Endothelial cell of hepatic sinusoid (primary cell): ENCODE measurements around the gene PHLDB1.
"Not testable (repeated sequence)": the region's sequence is repeated elsewhere in the genome, so short reads cannot be mapped to it uniquely, and the experiment has no call there.

Experiments
- in situ Hi-C: cut with HindIII; loops from 2 replicates; pipeline ENCODE4 v1.10.0; 2017; ENCODE audit warnings: low sequenced_read_pairs

PHLDB1 gene

DNA sequence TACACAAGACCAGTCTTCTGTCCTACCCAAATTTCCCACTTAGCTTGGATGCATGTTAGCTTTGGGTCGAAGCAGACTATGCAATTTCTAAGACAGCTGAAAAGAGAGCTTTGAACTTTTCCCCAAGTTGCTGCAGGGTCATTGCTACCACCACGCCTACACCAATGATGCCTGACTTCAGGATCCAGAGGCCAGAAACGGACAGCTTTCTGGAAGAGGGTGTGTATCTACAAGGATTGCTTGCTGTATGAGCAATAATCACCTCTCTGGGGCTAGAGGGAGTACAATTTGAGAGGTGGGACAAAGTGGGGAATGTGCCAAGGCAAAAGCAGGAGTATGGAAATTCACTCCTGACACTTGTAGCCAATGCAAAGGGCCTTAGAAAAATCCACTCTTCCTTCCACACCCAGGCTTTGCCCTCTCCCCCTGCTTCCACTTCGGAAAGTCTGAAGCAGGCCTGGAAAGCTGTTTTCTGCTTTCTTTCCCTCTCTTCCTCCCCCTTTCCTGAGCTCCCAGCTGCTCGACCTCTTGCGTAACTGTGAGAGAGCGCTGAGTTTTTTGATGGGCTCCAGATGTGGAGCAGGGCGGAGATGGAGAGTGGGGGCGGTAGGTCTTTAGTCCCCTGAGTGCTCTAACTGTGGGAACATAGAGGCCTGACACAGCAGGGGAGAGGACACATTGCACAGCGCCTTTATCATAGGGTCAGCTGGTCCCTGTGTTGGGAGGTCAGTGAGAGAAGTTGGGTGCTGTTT, 2.1 kb upstream of the PHLDB1 start:
- in situ Hi-C loops, result no loop called here

DNA sequence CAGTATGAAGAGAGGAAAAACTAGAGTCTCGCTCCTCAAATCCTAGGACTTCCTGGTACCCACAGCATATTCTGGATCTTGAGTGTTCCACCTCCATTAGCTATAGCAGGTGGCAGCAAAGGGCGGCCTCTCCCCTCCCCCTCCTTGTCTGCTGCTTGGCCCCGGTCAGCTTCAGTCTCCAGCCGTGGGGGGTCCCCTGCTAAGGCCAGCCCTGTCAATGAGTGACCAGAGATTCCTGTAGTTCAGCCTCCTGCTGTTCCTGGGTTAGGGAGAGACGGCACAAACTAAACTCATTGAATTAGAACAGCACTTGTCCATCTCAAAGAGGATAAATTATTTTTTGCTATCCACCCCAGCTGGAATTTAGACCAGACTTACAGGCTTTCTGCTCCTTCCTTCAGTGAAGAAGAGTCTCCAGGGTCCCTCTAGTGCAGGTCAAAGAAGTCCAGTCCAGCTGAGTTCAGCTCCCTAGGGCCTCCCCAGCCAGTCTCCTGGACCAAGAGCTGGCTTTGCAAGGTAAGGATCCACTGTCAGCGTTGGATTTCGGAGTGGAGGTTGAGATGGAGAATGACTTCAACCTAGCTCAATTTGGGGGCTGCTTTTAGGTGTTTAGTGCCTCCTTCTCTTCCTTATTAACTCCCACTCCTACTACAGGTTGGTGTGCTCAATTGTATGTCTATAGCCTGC, 1.1 kb upstream of the PHLDB1 start:
- in situ Hi-C loops, result no loop called here

DNA sequence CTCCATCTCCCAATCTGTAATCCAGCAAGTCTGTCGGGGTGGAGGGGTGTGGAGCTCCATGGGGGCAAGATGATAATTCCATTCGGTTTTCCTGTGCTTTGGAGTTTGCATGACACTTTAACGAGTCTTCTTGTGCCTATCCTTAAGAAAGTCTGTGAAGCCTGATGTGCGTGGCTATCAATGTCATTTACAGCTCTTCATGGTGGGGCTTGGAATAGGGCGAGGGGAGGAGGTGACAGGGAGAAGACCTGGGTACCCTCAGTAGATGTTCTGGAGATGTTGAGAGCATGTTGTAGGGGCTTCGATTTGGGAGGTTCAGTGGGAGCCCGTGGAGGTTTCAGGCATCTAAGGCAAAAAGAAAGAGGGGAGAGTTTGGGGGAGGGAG, 579 bp upstream of the PHLDB1 start:
- in situ Hi-C loops, result no loop called here

DNA sequence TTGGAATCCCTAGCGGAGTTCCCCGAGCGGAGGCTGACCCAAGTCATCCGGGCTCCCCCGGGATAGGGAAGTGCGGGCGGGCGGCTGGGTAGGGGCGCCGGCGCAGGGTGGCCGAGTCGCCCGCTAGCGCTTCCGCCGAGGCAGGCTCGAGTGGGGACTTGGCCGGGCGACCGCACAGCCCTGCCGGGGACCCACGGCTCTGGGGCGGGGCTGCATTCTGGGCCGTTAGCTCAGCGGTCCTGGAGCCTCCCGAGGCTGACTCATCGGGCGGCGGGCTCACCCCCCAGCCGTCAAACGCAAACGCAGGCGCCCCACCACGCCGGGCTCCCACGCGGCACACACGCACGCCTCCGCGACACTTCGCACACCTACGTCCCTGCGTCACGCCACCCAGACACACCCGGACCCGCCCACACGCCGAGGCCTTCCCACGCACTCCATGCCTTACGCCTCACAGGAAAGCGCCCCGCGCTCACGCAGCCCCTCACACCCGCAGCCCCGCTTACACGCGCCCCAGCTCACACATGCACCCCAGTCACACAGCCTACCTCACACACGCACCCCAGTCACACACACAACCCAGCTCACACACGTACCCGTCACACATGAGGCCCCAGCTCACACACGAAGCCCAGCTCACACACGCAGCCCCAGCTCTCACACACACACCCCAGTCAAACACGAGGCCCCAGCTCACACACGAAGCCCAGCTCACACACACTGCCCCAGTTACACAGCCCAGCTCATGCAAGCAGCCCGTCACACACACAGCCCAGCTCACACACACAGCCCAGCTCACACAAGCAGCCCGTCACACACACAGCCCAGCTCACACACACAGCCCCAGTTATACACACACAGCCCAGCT, 1.2 kb downstream of the PHLDB1 start:
- in situ Hi-C loops, result no loop called here

DNA sequence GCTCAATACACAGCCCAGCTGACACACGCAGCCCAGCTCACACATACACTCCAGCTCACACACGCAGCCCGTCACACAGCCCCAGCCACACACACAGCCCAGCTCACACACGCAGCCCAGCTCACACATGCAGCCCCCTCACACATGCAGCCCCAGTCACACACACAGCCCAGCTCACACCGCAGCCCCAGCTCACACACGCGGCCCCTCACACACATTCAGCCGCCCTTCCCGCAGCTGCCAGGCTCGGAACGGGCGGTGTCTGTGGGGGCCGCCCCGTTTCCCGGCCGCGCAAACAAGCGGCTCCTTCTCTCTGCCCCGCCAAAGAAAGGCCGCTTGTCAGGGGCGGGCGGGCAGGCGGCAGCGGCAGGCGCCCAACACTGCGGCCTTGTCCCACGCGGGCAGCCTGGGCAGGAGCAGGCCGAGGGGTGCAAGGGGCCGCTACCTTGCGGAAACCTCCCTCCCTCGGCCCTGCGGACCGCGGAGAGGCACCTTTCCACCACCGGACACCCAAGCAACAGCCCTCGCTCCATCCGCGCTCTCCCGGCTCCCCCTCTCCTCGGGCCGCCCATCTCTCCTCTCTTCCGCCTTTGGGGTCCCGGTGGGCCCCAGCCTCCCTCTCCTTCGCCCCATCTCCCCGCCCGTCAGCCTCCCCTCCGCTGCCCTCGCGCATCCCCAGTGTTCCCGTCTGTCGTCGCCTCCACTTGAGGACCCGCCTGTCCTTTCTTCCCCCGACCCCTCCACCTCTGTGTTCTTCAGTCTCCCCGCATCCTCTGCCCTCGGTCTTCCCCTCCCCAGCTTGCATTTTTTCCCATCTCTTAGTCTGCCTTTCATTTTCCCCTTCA, 2.2 kb downstream of the PHLDB1 start:
- in situ Hi-C loops, result no loop called here

DNA sequence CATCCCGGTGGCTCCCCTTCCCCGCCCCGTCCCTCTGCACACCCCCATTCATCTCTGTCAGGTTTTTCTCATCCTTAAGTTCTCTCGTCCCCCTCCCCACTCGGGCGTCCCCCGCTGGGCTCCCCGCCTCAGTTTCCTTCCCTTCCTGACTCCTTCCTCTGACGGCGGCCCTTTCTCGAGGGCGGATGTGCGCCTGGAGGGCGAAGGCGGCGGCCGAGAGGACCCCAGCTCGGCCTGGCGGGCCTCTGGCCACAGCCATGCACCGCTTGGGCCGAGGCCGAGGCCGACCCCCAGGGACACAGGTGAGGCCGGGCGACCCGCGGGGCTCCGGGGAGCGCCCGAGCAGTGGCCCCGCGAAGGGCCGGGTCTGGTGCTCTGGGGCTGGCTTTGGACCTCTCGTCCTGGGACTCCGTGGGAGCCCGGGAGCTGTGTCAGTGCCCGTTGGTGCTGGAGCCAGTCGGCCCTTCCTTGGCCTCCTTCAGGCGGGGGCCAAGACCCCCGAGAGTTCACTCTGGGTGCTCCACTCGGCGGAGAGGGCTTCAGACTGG, 2.9 kb downstream of the PHLDB1 start:
- in situ Hi-C loops, result no loop called here

DNA sequence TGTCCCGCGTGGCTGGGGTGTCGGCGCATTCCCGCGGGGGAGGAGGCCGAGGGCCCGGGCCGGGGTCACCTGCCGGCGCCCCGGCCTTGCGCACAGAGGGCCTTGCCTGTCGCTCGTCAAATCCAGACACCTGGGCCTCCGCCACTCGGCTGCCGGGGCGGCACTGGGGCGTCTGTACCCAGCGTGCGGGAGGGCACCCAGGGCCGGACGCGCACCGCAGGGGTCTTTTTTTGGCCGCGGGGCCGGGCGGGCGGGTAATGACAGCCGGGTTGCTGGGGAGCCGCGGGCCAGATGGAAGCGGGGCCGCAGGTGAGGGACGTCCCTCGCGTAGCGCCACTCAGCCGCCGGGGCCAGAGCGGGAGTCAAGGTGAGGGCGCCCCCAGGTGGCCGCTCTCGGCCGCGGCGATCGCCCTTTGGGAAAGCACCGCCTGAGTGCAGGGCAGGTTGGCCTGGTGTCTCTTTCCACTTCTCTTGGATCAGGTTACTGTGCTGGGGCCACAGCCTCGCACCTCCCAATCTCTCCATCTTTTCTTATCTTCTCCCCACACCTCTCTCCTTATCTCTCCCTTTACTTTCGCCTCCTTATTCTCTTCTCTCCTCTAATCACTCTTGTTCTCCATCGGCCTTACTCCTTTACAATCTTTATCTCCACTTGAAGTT, 3.5 kb downstream of the PHLDB1 start:
- in situ Hi-C loops, result no loop called here

DNA sequence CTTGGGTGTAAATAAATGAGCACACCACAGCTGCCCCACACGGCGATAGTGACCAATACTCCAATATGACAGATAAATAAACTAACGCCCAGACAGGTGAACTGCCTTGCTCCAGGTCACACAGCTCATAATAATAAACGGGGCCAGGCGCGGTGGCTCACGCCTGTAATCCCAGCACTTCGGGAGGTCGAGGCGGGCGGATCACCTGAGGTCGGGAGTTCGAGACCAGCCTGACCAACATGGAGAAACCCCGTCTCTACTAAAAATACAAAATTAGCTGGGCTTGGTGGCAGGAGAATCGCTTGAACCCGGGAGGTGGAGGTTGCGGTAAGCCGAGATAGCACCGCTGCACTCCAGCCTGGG, 4.0 kb downstream of the PHLDB1 start:
- in situ Hi-C loops, result not testable (repeated sequence)

DNA sequence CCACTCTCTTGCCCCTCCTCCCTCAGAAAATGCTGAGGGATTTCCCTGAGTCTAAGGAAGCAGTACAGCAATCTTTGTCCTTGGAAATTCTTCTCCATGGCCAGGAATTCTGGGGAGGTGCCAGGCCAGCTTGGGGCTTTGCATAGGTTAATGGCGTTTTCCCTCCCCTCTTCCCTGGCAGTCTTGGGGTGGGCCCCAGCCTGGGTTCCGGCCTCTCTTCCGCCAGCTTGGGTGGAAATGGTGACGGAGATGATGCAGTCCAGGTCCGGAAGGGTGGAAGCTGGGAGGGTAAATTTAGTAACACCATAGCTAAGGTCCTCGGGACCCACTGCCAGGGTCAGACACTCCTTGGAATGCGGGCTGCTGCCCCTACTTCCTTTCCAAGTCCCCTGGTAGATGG, 5.0 kb downstream of the PHLDB1 start:
- in situ Hi-C loops, result no loop called here

DNA sequence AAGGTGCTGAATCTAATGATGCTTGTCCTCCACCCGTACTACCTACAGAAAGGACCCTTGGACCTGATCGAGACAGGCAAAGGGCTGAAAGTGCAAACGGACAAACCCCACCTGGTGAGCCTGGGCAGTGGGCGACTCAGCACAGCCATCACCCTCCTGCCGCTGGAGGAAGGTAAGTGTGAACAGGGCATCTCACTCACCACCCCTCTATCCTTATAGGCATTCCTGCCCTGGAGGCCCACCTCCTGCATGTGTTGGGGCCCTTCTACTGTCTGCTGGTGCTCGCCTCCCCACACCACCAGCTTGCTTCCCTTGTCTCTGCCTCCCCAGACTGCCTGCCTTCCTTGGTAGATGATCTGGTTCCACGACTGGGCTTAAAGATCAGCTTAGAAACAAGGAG, 7.1 kb downstream of the PHLDB1 start:
- in situ Hi-C loops, result no loop called here

DNA sequence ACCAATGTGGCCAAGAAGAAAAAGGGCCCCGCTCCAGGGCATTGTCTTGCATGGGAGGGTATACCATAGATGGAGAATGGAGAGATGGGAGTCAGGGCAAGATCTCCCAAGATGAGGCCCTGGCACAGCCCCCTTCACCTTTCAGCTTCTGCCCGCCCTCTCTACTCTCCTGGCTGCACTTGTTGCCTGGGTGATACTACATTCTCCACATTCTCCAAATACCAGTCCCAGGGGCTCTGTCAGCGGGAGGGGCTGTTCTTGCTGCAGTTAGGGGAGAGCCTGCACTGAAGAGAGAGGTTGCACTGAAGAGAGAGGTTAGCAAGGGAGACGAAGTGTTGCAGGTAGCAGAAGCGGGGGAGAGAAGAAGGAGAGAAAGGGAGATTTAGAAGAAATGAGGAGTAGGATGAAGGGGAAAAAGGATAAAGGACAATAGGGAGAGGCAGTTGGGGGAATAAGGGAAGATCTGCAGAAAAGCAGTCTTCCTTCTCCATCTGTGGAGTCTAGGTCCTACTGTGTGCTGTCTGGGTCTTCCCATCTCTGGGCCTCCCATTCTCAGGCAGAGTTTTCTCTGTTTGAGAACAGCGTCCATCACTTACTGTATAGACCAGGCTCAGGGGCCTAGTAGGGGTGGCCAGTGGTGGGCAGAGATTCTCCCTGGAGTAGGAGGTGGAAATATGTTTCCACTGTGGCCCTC, 8.0 kb downstream of the PHLDB1 start:
- in situ Hi-C loops, result no loop called here

DNA sequence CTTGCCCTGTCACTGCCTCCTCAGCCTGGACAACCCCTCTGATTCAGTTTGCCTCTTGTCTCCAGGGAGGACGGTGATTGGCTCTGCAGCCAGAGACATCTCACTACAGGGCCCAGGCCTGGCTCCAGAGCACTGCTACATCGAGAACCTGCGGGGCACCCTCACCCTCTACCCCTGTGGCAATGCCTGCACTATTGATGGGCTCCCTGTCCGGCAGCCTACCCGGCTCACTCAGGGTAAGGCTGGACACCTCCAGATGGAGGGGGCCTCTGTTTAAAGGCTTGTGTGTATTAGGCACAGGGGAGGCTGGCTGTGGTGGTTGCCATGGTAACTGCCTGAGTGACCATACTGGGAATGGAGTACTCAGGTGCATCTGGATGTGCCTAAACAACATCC, 8.6 kb downstream of the PHLDB1 start:
- in situ Hi-C loops, result no loop called here

DNA sequence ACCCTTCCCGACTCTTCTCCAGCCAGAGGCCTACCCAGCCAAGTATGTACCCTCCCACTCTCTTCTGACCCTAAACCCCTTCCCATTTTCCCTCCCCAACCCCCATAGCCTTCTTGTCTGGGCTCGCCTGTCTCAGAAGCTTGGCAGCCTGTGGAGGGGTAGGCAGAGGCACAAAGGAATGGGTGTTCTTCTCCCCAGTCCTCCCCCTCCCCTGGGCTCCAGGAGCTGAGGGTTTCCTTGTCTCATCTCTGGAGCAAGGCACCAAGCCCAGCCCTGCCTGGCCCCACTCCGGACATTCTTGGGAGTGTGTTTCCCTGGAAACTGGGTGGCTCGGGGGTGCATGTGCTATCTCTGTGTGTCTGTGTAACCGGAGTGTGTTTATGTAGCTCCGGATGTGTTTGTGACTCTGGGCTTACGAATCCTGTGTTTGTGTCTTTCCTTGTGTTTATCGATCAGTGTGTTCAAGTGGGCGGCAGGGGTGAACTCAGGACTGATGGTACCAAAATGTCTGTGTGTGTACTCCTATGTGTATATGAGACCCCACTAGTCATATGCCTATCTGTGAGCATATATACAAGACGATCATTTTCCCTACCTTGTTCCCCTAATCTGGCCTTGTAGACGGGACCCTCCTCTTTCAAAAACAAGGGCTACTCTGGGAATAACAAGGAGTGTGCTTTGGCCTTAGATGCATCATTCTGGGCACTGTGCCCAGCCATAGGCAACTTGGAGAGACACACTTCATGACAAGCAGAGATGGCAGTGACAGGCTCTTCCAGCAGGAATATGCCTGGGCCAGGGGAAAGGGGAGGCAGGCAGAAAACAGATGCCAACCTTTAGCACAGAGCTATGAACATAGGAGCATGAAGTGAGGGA, 10.9 kb downstream of the PHLDB1 start:
- in situ Hi-C loops, result no loop called here

DNA sequence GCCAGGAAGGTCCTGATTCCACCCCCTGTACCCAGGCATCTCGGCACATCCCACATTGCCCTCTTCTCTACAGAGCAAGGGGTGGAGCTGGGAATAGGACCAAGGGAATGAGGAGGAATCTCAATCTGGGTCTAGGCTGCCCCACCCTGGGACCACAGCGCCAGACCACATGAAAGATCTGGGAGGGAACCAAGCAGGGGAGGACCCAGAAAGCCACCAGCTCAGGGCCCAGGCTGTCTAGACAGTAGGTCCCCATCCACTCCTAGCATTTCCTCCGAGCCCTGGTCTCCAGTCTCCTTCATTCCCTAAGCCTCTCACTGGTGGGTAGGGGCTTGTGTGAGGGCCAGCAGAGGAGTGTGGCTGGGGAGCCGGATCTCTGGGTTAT, 11.6 kb downstream of the PHLDB1 start:
- in situ Hi-C loops, result no loop called here

DNA sequence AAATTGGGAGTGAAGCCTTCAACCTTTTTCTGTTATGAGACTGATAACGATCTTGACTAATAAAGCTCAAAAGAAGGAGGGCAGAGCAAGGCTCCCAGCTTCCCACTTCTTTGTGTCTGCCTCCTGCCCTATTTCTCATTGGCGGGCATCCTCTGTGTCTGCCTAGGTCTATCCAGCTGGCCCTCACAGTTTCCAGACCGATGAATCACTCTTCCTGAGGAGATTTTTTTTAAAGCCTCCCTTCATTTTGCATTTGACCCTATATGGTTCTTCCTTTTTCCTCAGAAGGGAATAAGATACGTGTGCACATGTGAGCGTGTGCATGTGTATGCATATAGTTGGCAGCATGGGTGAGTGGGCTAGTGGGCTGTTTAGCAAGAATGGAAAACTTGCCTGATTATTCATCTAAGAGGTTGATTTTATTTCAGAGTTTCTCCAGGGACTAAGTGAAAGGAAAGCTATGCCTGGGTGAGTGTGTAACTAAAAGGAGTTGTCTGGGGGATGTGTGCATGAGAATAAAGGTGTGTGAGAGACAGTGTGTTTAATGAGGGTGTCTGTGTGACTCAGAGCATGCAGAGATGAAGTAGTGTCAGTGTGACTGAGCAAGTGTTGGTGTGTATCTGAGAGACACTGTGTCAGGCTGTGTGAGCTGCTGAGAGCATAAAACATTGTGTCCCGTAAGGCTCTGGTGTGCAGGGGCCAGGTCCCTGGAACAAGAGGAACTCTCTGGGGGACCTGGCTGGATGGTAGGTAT, 12.2 kb downstream of the PHLDB1 start:
- in situ Hi-C loops, result loop anchor here (5.0 kb wide), 1 partner anchor 92 kb away; the partner anchor contains the start of gene TTC36

DNA sequence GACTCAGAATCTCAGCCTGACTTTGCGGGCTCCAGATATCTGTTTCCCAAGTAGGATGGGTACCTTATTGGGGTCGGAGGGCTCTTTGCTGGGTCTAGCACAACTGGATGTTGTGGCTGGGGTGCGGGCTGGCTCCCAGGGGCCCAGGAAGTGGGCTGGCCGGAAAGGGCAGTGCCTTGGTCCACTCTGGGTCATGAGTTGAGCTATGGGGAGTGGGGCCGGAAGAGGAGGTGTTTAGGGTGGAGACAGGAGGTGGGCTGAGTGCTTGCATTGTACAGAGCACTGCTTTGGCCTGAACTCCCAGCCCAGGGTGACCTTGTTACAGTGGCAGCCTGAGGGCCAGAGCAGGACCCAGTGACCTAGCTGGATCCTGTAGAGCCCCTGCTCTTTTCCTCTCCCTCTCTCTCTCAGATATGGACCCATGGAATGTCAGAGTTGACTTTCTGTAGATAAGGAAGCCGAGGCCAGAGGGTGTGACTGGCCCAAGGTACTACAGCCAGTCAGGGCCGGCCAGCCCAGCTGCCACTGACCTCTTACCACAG, 13.2 kb downstream of the PHLDB1 start:
- in situ Hi-C loops, result loop anchor here (5.0 kb wide), 1 partner anchor 93 kb away; the partner anchor contains the start of gene TTC36

DNA sequence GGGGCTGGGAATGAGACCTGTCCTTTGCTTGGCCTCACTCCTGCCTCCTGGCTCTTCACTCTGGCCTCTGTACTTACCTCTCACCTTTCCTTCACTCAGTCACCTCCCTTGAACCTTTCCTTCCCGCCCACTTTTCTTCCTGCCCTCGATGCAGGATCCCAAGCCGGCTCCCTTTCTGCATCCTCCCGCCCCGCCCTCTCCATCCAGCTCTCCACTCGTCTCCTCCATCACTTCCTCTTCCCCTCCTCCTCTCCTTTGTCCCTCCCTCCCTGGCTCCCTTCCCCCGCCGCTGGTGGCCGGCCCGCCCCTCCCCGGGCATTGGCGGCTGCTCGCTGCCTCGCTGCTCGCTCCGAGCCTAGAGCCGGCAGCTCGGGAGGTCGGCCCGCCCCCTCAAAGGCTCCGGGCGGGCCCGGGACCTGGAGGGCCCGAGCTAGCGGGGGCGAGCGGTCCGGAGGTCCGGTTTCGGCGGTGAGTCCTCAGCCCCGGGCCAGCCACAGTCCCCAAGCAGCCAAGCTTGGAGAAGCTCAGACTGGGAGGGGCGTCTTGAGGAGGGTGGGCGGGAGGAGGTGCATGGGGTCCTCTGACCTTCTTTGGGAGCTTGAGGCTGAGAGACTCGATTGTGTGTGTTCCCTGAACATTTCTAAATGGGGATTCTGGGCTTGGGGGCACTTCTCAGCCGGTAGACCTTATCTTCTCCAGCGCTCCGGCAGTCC, 13.8 kb downstream of the PHLDB1 start:
- in situ Hi-C loops, result loop anchor here (5.0 kb wide), 1 partner anchor 94 kb away; the partner anchor contains the start of gene TTC36
